HG02884 (cell line): Measurements from ENCODE around the gene DCAF7.
A peak's percentile ranks its signal among the peaks of the same experiment; 100 is the strongest.

Experiments used
- ATAC-seq: cut with Tn5 transposase; IDR thresholded peaks from one replicate; pipeline ENCODE4 v1.9.1; 2021; ENCODE audit warnings: mild to moderate bottlenecking, moderate library complexity; ENCODE audit not compliant: unreplicated experiment

The DCAF7 gene

GRCh38 chr17:63579633-63580032, 29.4 kb downstream of the DCAF7 start:
- no peak for ATAC-seq

DNA sequence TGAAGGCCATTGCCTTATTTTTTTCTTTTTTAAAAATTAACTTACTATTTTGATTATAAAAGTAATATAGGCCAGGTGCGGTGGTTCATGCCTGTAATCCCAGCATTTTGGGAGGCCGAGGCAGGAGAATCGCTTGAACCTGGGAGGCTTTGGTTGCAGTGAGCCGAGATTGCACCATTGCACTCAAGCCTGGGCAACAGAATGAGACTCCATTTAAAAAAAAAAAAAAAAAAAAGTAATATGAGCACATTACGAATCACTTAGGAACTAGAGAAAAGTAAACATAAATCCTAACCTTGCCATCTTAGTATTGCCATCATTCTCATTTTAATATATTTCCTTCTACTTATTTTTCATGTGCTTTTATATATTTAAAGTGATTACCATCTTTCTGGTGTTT, 37.5 kb downstream of the DCAF7 start:
- ATAC-seq: no peak

GRCh38 chr17:63588797-63589196, 38.5 kb downstream of the DCAF7 start:
- ATAC-seq: no peak

DNA sequence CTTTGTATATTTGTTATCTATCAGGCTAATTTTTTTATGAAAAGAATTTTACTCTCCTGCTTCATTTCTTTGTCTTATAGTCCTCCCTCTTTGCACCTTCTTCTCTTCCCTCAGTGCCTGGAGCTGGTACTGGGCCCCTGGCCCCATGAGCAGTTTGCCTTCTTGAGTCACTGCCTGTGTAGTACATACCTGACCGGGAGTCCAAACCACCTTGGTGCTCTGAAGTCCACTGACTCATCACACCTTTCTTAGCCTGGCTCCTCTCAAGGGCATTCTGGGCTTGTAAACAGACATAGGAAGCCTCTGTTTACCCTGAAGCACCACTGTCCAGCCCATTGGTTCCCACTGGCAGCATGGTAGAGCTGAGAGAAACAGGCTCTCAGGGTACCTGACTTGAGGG, 39.4 kb downstream of the DCAF7 start:
- ATAC-seq: no peak

- ATAC-seq: no peak
Measured at GRCh38 chr17:63592797-63593196, 42.5 kb downstream of the DCAF7 start.

- ATAC-seq: no peak
Measured at GRCh38 chr17:63595132-63595531, 44.9 kb downstream of the DCAF7 start.

GRCh38 chr17:63596856-63597586, 46.7 kb downstream of the DCAF7 start:
- ATAC-seq: no peak

GRCh38 chr17:63598281-63598680, 48.0 kb downstream of the DCAF7 start:
- no peak for ATAC-seq

GRCh38 chr17:63600569-63601438, 50.5 kb downstream of the DCAF7 start, which contains the start of gene TACO1:
Gene TACO1 (plus strand): TSS chr17:63600895. CDS start chr17:63601084, 189 bp downstream.
- ATAC-seq: no peak

DNA sequence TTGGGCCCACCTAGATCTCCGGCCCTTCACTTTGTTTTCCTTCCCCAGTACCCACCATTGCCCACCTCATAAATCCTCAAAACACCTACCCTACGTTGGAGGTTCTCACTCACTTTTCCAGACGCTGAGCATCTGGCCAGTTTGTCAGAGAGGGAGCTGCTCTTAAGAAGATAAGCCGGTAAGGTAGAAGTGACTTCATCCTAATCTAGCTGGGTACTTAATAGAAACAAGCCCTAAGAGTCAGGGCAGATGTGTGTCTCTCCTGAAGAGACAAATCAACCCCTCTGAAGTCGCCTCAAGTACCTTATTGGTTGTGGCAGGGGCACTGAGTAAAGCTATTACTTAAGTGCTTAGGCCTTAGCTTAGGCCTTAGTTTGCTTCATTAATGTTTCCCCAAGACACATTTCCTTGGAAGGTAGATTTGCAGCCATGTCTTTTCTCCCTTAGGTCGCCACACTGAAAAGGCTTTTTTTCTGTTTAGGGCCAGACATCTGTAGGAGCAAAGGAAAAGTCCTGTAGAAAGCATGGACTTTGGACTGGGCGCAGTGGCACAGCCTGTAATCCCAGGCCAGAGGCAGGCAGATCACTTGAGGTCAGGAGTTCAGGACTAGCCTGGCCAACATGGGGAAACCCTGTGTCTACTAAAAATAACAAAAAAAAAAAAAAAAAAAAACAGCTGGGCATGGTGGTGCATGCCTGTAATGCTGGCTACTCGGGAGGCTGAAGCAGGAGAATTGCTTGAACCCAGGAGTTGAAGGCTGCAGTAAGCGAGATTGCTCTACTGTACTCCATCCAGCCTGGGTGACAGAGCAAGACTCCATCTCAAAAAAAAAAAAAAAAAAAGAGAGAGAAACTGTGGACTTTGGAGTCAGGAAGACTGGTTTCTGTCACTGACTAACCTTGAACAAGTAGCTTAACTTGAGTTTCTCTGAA, 51.4 kb downstream of the DCAF7 start:
- ATAC-seq: no peak

DNA sequence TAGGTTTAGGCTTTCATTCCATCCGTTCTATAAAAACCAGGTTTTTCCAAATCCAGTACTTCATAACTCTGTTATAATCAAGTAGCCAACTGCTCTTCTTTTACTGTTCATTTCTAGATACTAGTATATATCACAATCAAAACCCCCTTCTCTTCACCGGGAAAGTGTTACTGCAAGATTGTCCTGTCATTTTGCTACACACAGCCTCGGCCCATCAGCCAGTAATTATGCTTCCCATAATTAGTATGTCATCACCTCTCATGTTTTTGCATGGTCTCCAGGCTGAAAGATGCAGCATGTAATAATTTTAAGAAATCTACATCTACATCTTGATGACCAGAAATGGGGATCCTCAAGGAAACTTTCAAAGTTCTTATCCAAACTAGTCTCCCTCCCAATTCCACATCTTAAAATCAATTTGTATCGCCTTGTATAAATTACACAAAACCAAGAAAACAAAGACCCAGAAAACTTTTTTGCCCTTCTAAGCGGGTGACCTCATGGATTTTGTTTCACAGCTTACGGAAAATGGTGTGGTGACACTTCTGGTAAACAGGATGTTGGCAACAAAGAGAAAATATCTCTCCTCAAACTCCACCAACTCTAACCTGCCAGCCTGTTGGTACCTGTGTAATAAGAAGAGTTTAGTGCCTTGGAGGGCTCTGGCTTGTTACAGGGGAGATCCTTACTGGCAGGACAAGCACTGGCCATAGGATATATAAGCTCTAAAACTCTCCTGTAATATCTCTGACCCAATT, 59.7 kb downstream of the DCAF7 start:
- no peak for ATAC-seq

DNA sequence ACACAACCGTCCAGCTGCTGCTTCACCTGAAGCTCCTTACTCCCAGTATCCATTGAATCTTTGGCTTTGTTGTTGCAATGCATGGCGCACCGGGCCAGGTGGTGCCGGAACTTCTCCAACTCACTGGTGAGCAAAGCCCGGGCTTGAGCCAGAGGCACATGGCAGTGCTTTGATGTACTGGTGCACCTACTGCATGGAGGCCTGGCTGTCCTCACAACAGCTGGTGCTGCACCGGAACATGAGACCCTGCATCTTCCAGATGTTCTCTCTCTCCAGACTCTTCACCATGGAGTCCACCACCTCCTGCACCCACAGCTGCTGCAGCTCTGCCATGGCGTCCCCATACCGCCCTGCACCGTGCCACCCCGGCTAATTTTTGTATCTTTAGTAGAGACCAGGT, 60.6 kb downstream of the DCAF7 start:
- no peak for ATAC-seq

- ATAC-seq: no peak
Measured at GRCh38 chr17:63611354-63611753, 61.1 kb downstream of the DCAF7 start.

DNA sequence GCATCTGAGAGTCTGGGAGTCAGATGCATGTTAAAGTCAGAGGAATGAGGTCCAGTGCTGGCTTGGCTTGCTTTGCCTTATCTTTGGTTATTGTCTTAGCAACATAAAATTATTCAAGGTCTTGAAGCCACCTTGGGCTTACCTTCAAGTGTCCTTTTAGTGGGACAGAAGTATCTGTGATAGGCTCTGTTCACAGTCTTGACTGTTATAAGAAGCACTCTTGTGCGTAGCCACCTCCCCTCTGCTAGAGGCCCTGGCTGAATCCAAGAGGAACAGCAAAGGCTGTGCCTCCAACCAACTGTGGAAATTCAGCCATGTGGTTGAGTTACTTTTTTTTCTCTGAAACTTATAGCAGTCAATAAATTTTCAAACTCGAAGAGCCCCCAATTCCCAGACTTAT, 63.4 kb downstream of the DCAF7 start:
- ATAC-seq: no peak

DNA sequence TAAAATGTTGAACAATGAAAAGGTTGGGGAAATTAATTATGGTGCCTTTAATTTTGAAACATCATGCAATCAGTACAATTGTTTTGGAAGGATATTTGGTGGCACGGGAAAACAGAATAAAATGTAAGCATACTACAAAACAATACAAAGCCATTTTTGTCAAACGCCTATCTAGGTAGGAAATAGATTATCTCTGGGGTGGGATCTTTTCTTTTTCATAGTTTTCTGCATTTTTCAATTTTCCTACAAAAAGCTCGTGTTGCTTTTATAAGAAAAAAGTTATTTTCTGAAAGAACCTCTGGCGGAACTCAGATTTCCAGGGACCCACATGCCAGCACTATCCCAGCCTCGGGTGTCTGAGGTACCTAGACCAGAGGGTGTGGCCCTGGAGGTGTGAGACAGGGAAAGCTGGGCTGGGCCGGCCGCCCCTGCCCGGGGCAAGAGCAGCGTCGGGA, 71.0 kb downstream of the DCAF7 start:
- ATAC-seq: no peak

GRCh38 chr17:63621684-63622573, 71.7 kb downstream of the DCAF7 start, which contains the start of gene MAP3K3:
Gene MAP3K3 (plus strand): TSS chr17:63622417. CDS start chr17:63622760, 343 bp downstream.
- ATAC-seq: peak; percentile 85

DNA sequence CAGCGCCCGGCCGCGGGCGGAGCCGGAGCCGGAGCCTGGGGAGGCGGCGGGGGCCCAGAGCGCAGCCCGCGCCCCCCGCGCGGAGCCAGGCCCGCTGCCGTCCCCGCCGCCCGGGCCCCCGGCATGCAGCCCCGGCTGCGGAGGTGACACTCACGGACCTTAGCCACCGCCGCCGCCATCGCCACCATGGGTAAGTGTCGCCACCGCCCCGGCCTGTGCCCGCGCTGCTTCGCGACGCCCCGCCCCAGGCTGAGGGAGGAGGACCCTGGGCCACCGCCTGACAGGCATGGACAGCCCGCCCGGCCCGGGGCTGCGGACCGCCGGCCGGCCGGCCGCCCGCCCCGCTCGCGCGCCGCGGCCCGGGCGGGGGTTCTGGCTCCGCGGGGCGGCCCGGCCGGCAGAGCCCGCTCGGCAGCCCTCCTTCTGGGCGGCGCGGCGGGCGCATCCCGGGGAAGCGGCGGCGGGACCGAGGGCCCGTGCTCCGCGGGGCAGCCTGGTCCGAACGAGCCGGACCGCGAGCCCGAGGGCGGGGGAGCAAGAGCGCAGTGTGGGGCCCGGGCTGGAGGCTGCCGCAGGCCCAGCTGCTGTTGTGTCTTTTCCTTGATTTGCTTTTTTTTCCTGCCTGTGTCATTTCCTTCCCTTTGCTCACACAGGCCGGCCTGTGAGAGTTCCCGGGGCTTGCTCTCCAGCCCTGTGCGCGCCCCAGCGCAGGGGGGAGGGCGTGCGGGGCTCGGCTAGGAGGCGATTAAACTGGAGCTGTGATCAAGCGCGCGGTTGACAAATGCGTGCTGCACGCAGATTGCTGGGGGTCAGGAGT, 72.5 kb downstream of the DCAF7 start:
- no peak for ATAC-seq
